T-helper 22 cell (primary cell): ENCODE data around the gene SAMD13.

Source experiments
- DNase-seq: peaks from one replicate; pipeline ENCODE4 v3.0.0-alpha.2; 2020; ENCODE audit warnings: low read depth

The SAMD13 gene

GRCh38 chr1:84301004-84301784 is at the start of gene SAMD13:
TSS of gene SAMD13 (plus strand) at chr1:84301708. CDS start at chr1:84303235, 1,527 bp downstream.
- no peak for DNase-seq

- no peak for DNase-seq
Observed at GRCh38 chr1:84253036-84253435, 48.5 kb upstream of the SAMD13 start.

- DNase-seq: no peak
Observed at GRCh38 chr1:84253891-84254290, 47.6 kb upstream of the SAMD13 start.

- DNase-seq: no peak
Observed at GRCh38 chr1:84254703-84255238, 46.7 kb upstream of the SAMD13 start.

GRCh38 chr1:84255582-84255981 is 45.9 kb upstream of the SAMD13 start:
- DNase-seq: no peak

- no peak for DNase-seq
Observed at GRCh38 chr1:84257617-84258016, 43.9 kb upstream of the SAMD13 start.

- no peak for DNase-seq
Observed at GRCh38 chr1:84259376-84259775, 42.1 kb upstream of the SAMD13 start.

GRCh38 chr1:84259989-84260388 is 41.5 kb upstream of the SAMD13 start:
- DNase-seq: no peak

GRCh38 chr1:84260852-84261518 is 40.5 kb upstream of the SAMD13 start:
- no peak for DNase-seq

GRCh38 chr1:84264961-84265360 is 36.5 kb upstream of the SAMD13 start:
- no peak for DNase-seq

- DNase-seq: no peak
Observed at GRCh38 chr1:84265867-84266266, 35.6 kb upstream of the SAMD13 start.

- DNase-seq: no peak
Observed at GRCh38 chr1:84266748-84267147, 34.8 kb upstream of the SAMD13 start.

GRCh38 chr1:84267476-84267875 is 34.0 kb upstream of the SAMD13 start:
- no peak for DNase-seq

- no peak for DNase-seq
Observed at GRCh38 chr1:84268346-84268745, 33.2 kb upstream of the SAMD13 start.

- no peak for DNase-seq
Observed at GRCh38 chr1:84269306-84269705, 32.2 kb upstream of the SAMD13 start.

GRCh38 chr1:84271441-84272151 is 29.9 kb upstream of the SAMD13 start:
- no peak for DNase-seq

GRCh38 chr1:84272401-84272800 is 29.1 kb upstream of the SAMD13 start:
- no peak for DNase-seq

- no peak for DNase-seq
Observed at GRCh38 chr1:84277343-84278059, 24.0 kb upstream of the SAMD13 start.

- no peak for DNase-seq
Observed at GRCh38 chr1:84278905-84279304, 22.6 kb upstream of the SAMD13 start.

GRCh38 chr1:84280912-84281311 is 20.6 kb upstream of the SAMD13 start:
- DNase-seq: no peak

- DNase-seq: no peak
Observed at GRCh38 chr1:84282780-84283333, 18.7 kb upstream of the SAMD13 start.

GRCh38 chr1:84283381-84283780 is 18.1 kb upstream of the SAMD13 start:
- no peak for DNase-seq
